Stimulated activated CD4-positive, alpha-beta T cell treated with anti-CD3 and anti-CD28 coated beads, Interleukin-1b, Interleukin-23, amount 100 ng/mL, for 1 hour (primary cell): ENCODE results near the gene KCND2.

Source experiments
- DNase-seq, 2 donors: peaks; one replicate each; pipeline ENCODE4 v3.0.0-alpha.2; 2020; ENCODE audit warnings: low read depth in 2 of 2

KCND2 gene

GRCh38 chr7:120703585-120704240 lies 430.7 kb downstream of the KCND2 start:
- DNase-seq = no peak

- DNase-seq = no peak
Observed at GRCh38 chr7:120709252-120709971, 436.4 kb downstream of the KCND2 start.

DNA sequence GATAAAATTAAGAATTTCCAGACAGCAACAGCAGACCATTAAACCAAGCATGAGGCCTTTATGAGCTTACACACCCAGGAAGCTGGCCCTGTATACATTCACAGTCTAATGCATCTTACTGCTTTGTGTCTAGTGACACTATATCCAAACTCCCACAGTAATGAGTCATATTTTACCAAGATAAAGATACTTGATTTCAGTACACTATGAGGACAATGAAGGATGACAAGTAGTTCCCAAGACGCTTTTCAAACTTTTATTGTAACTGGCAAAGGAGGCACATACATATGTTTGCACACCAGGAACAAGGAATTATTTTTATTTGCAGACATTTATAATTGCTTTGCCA lies 437.0 kb downstream of the KCND2 start:
- no peak for DNase-seq

DNA sequence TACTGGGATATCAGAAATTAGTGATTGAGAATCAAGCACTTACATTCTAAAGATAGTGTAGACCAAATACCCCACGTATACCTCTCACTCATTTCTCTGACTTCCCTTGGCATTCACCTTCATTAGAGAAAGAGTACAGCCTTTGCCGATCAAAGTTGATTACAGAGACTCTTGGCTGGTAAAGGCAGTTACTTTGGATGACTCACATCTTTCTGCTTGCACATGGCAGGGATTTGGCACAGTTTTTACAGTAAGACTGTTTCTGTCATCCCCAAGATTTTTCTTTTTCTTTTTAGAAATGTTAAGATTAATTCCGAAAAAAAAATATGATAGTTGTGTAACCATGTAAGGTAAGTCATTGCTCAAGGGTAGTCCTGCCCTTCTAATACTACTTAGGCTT lies 442.0 kb downstream of the KCND2 start:
- DNase-seq = no peak

GRCh38 chr7:120716307-120716706 lies 443.3 kb downstream of the KCND2 start:
- no peak for DNase-seq

DNA sequence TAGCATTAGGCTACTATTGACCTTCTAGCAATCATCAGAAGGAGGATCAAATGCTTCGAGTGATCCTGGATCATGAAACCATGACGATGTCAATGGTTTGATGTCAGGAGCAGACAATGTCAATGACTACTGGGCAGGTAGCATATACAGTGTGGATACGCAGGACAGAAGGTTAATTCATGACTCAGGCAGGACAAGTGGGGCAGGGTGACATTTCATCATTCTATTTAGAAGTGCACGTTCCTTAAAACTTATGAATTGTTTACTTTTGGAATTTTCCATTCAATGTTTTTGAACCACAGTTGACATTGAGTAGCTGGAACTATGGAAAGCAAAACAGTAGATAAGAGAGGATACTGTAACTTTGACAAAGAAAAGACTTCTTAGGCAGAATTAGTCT lies 444.2 kb downstream of the KCND2 start:
- DNase-seq = no peak

DNA sequence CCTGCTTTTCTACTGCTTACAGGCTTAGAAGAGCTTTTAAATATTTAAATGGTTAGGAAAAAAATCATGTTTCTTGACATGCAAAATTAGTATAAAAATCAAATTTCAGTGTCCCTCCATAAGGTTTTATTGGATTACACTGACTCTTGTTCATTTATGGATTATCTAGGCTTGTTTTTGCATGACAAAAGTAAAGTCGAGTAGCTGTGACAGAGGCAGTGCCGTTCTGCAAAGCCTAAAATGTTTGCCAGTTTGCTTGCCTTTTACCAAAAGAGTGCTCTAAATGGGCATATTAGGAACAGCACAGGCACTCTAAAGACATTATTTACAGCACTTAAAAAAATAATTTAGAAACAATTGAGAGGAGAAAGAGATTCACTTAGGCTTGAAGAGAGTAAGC lies 445.4 kb downstream of the KCND2 start:
- DNase-seq = no peak

- DNase-seq = no peak
Observed at GRCh38 chr7:120720317-120720716, 447.3 kb downstream of the KCND2 start.

GRCh38 chr7:120723465-120724385 lies 450.8 kb downstream of the KCND2 start:
- DNase-seq = no peak

- DNase-seq = no peak
Observed at GRCh38 chr7:120724448-120724847, 451.5 kb downstream of the KCND2 start.

DNA sequence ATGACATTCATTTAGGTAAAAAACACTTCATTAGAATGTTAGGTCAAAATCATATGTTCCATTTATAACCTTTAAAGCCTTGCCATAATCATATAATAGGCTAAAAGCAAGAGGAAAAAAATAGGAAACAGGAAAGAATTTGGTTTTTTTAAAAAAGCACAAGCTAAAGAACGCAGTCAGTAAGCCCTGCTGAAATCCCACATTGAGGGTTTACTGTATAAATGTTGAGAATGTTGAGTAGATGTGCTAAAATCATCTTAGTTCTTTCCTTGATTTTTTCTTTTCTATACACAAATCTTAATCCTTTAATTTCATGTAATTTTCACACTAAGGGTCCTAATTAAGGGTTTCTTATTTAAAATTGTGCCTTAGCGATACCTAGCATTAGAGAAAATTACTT lies 452.0 kb downstream of the KCND2 start:
- no peak for DNase-seq

DNA sequence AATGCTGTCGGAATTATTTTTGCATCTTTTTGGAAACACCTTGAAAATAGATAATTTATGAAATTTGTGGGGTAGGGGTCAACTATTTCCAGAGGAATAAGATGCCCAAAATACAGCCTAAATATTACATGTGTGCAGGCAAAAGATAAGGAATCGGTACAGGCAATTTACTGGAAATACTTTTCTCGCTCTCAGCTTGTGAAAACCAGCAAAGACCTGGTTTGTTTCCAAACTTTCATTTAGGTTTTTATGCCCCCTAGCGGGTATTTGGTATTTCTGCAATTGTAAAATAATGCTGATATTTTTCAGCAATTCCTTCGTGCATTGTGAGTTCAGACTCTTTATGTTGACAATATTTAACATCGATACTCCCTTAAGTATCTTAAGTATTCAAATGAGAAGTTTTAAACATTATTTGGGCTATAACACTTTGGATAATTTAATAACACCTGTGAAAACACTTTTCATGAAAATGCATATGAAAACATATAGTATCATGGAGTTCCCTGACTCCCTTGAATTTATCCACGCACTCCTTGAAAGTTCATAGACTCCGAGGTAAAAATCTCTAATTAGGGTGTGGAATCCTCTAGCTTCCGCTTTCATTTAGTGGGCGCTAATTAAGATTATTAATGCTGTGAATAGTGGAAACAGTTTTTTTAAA lies 452.5 kb downstream of the KCND2 start:
- DNase-seq = no peak

DNA sequence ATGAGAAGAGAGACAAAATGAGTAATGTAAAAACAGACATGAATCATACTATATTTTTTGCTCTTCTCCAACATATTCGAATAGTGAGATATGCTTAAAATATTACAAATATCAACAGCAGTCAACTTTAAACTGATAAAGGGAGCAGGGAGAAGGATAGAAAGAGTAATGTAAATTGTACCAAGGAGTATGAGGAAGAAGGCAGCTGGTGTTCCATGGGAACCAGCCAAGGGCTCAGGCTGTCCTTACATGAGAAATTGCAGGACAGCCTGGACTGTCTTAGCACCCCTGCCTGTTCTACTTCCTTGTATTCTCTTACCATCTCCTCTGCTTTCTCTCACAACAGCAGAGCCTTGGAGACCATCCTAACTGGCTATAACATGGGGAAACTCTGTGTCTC lies 456.3 kb downstream of the KCND2 start:
- no peak for DNase-seq

- DNase-seq = no peak
Observed at GRCh38 chr7:120731271-120731670, 458.3 kb downstream of the KCND2 start.

DNA sequence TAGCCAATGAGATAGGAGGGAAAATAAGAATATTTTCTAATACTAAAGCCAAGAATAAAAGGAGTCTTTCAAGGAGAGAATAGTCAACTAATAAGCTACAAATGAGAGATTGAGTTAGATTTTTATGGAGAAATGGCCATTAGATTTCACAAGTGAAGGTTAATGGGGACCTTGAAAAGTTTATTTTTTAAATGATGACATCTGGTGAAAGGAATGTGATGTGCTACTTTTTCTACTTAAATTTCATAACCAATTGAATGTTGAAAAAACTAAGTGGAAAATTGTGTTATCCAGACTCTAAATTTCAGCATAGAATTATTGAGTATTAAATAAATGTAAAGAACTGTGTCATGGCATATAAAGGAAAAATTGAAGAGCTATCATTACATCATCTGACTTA lies 459.3 kb downstream of the KCND2 start:
- DNase-seq = no peak

DNA sequence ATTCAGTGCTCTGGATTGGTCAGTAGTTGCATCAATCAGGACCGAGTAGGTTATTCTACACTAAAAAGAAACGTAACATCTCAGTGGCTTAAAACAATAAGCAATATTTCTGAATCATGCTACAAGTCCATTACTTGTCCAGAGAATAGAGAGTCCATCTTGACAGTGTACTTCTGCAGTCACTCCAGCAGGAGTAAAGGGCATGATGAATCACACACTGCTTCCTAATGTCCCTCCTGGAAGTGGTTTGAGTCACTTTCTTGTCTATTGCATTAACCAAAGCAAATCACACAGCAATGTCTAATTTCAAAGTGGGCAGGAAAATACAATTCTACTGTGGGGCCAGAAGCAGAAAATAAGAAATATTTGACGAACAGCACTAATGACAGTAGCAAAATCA lies 460.2 kb downstream of the KCND2 start:
- no peak for DNase-seq

DNA sequence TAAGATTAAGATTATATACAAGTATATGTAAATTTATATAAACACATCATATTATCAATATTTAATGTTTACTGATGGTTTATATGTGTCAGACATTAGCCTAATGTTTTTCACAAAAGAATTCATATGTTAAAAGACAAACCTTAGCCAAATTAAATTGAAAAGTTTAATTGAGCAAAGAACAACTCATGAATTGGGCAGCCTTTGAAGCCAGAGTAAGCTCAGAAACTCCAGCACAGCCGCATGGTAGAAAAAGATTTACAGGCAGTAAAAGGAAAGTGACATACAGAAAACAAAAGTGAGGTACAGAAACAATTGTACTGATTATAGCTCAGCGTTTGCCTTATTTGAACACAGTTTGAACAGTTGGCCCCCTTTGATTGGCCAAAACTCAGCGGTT lies 460.9 kb downstream of the KCND2 start:
- DNase-seq = no peak

GRCh38 chr7:120735791-120736190 lies 462.8 kb downstream of the KCND2 start:
- DNase-seq = no peak

DNA sequence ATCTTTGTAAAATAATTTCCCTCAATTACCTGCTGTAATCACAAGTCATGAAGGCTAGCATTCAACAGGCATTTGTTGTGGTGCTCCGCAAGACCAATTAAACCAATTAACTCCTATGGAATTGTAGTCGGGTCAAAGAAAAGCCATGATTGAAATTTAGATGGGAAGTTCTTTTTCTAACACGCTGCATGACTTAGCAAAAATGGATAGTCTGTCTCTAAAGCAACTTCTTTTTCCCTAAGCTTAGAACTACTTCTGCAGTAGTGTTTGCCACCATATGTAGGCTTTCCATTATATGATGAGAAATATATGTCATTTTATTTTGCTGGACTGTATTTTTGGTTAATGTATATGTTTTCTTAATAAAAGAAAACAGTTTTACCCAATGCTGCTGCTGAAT lies 465.8 kb downstream of the KCND2 start:
- no peak for DNase-seq

GRCh38 chr7:120740348-120740747 lies 467.4 kb downstream of the KCND2 start:
- no peak for DNase-seq

GRCh38 chr7:120741371-120742042 lies 468.5 kb downstream of the KCND2 start:
- no peak for DNase-seq

GRCh38 chr7:120742372-120742771 lies 469.4 kb downstream of the KCND2 start:
- no peak for DNase-seq
